H7 (cell line): ENCODE results near the gene TIGD4. TPM values are rescaled to one million over a fixed set of nuclear protein-coding genes. Genes with fewer than 3 reads are reported as not detected.
"Not testable (repeated sequence)": the region's sequence is repeated elsewhere in the genome, so short reads cannot be mapped to it uniquely, and the experiment has no call there.

ENCODE experiments used
- DNase-seq: peaks from one replicate; pipeline ENCODE4 v3.0.0; 2012
- H3K27me3 ChIP-seq: 2 replicates; pipeline ENCODE4 v1.6.0; 2011; ENCODE audit warnings: mild to moderate bottlenecking, low read length; ENCODE audit not compliant: control insufficient read depth, insufficient read depth
- H3K36me3 ChIP-seq: replicated peaks from 2 replicates; pipeline ENCODE4 v1.5.1; 2011; ENCODE audit warnings: low read length; ENCODE audit not compliant: control insufficient read depth, insufficient read depth
- H3K4me3 ChIP-seq: 2 replicates; pipeline ENCODE4 v1.5.1; 2011; ENCODE audit warnings: low read depth, mild to moderate bottlenecking, control low read depth, low read length, moderate library complexity; ENCODE audit not compliant: insufficient read depth
- total RNA-seq: library from RNA; depleted of rRNA; stranded (reverse); fragments of >200 nt; shearing (Covaris generic); gene quantifications from 2 replicates; pipeline ENCODE4 v1.2.3, GENCODE V29; 2014

The TIGD4 gene
- total RNA-seq, 1 experiment from 2014 or later = 0.73 TPM

- not testable (repeated sequence) for H3K4me3 ChIP-seq, DNase-seq, H3K27me3 ChIP-seq, H3K36me3 ChIP-seq
Measured at GRCh38 chr4:152765069-152765737, 14.3 kb downstream of the TIGD4 start.

GRCh38 chr4:152763796-152764195, 15.7 kb downstream of the TIGD4 start:
- H3K4me3 ChIP-seq = no peak overlapping the region
- no peaks in the 10 kb centered on the region for H3K27me3 ChIP-seq
- no peaks in the 10 kb centered on the region for H3K36me3 ChIP-seq
- no peak for DNase-seq

GRCh38 chr4:152748619-152749018, 30.9 kb downstream of the TIGD4 start:
- H3K27me3 ChIP-seq = no peaks in the 10 kb centered on the region
- no peak overlapping the region for H3K4me3 ChIP-seq
- no peaks in the 10 kb centered on the region for H3K36me3 ChIP-seq
- no peak for DNase-seq

- Histone ChIP-seq H3K27me3 (no peaks in the 10 kb centered on the region), H3K36me3 (no peaks in the 10 kb centered on the region), H3K4me3 (no peak overlapping the region)
- DNase-seq = no peak
Measured at GRCh38 chr4:152747444-152747843, 32.1 kb downstream of the TIGD4 start.

- Histone ChIP-seq H3K36me3 (no peaks in the 10 kb centered on the region), H3K4me3 (no peak overlapping the region), H3K27me3 (no peaks in the 10 kb centered on the region)
- DNase-seq = no peak
Measured at GRCh38 chr4:152738827-152739226, 40.7 kb downstream of the TIGD4 start.

- no peak overlapping the region for H3K4me3 ChIP-seq
- DNase-seq = no peak
- no peaks in the 10 kb centered on the region for H3K27me3 ChIP-seq
- no peaks in the 10 kb centered on the region for H3K36me3 ChIP-seq
Measured at GRCh38 chr4:152735906-152736305, 43.6 kb downstream of the TIGD4 start.

- no peaks in the 10 kb centered on the region for H3K36me3 ChIP-seq
- no peak for DNase-seq
- no peaks in the 10 kb centered on the region for H3K27me3 ChIP-seq
- no peak overlapping the region for H3K4me3 ChIP-seq
Measured at GRCh38 chr4:152735396-152735859, 44.1 kb downstream of the TIGD4 start.

GRCh38 chr4:152734699-152735050, 44.9 kb downstream of the TIGD4 start:
- DNase-seq = no peak
- H3K4me3 ChIP-seq = no peak overlapping the region
- no peaks in the 10 kb centered on the region for H3K36me3 ChIP-seq
- no peaks in the 10 kb centered on the region for H3K27me3 ChIP-seq

- Histone ChIP-seq H3K36me3 (no peaks in the 10 kb centered on the region), H3K27me3 (no peaks in the 10 kb centered on the region), H3K4me3 (no peak overlapping the region)
- no peak for DNase-seq
Measured at GRCh38 chr4:152734015-152734698, 45.4 kb downstream of the TIGD4 start.

GRCh38 chr4:152731997-152732396, 47.5 kb downstream of the TIGD4 start:
- no peak for DNase-seq
- Histone ChIP-seq H3K27me3 (no peaks in the 10 kb centered on the region), H3K4me3 (no peak overlapping the region), H3K36me3 (no peaks in the 10 kb centered on the region)

- no peak for DNase-seq
Measured at GRCh38 chr4:152729466-152729865, 50.1 kb downstream of the TIGD4 start.

GRCh38 chr4:152728343-152728742, 51.2 kb downstream of the TIGD4 start:
- H3K36me3 ChIP-seq = no peaks in the 10 kb centered on the region
- no peak overlapping the region for H3K4me3 ChIP-seq
- no peak for DNase-seq
- no peaks in the 10 kb centered on the region for H3K27me3 ChIP-seq

More at GRCh38 chr4:152729466-152729865, 50.1 kb downstream of the TIGD4 start:
- Histone ChIP-seq H3K4me3 (no peak overlapping the region), H3K36me3 (no peaks in the 10 kb centered on the region), H3K27me3 (no peaks in the 10 kb centered on the region)

GRCh38 chr4:152727784-152728183, 51.7 kb downstream of the TIGD4 start:
- no peak for DNase-seq
- H3K36me3 ChIP-seq = no peaks in the 10 kb centered on the region

GRCh38 chr4:152724494-152724893, 55.0 kb downstream of the TIGD4 start:
- Histone ChIP-seq H3K27me3 (no peaks in the 10 kb centered on the region), H3K36me3 (no peaks in the 10 kb centered on the region), H3K4me3 (no peak overlapping the region)
- DNase-seq = no peak

More at GRCh38 chr4:152727784-152728183, 51.7 kb downstream of the TIGD4 start:
- H3K27me3 ChIP-seq = no peaks in the 10 kb centered on the region
- H3K4me3 ChIP-seq = no peak overlapping the region

GRCh38 chr4:152723236-152723635, 56.3 kb downstream of the TIGD4 start:
- Histone ChIP-seq H3K27me3 (no peaks in the 10 kb centered on the region), H3K36me3 (no peaks in the 10 kb centered on the region), H3K4me3 (no peak overlapping the region)
- DNase-seq = no peak
